Thyroid gland (tissue), 4 donors: ENCODE data around the gene WWC2.

Experiments
- CTCF ChIP-seq, 6 experiments: fragments of 200-600 bp in 3 of 6; fragments of 450-650 bp in 3 of 6; sonication (generic) in 3 of 6; IDR thresholded peaks; one replicate each; pipeline ENCODE4 v1.5.1; 2016 to 2019; ENCODE audit warnings: antibody characterized with exemption in 6 of 6, mild to moderate bottlenecking in 2 of 6, inconsistent platforms in 1 of 6, moderate library complexity in 1 of 6
- POLR2A ChIP-seq, 2 donors: fragments of 450-650 bp; IDR thresholded peaks; one replicate each; pipeline ENCODE4 v1.6.1; 2017; ENCODE audit warnings: antibody characterized with exemption in 2 of 2, mild to moderate bottlenecking in 2 of 2, moderate library complexity in 1 of 2

- TF ChIP-seq CTCF (IDR thresholded peaks at IDR 0.05) (no peak), POLR2A (IDR thresholded peaks at IDR 0.05) (no peak)
These were observed 165.6 kb downstream of the WWC2 start for GRCh38 chr4:183264614-183265013.
